SW 1271 (cell line): ENCODE measurements around the gene USP31.

Experiments
- DNase-seq, 2 experiments: peaks; one replicate each; lab custom pipeline; 2025; lab: John Stamatoyannopoulos, UW

USP31 gene

GRCh38 chr16:23015580-23015979 lies 133.7 kb downstream of the USP31 start:
- DNase-seq, result no peak

GRCh38 chr16:23014592-23014991 lies 134.7 kb downstream of the USP31 start:
- DNase-seq, result no peak
